ENCODE data around the gene USP7.
"Not testable (repeated sequence)": the region's sequence is repeated elsewhere in the genome, so short reads cannot be mapped to it uniquely, and the experiment has no call there.

USP7 gene

DNA sequence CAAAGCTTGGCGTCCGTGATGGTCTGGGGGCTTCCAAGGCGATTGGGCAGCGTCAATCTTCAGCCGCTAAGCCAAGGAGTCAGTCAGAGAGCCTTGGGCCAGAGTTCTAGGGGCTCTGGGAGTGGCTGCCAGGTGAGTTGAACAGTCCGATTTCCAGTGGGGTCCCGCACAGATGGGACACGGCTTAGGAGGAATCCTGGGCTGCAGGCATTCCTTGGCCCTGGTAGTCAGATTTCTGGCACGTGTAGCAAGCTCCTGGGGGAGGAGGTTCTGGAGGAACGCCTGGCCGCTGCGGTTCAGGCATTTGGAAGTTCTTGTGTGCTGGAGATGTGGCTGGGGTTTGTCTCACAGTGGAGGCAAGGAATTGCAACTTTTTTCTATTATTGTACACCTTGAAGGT lies 120.4 kb downstream of the USP7 start:
- not testable (repeated sequence) for DNase-seq (ENCODE audit: low spot score)
